ENCODE data around the gene SAFB. TPM values are rescaled to one million over a fixed set of nuclear protein-coding genes. Genes with fewer than 3 reads are reported as not detected.
"Not testable (repeated sequence)": the region's sequence is repeated elsewhere in the genome, so short reads cannot be mapped to it uniquely, and the experiment has no call there.

Gene SAFB
- total RNA-seq, 1 donor from 2014 or later = 87.1 TPM

DNA sequence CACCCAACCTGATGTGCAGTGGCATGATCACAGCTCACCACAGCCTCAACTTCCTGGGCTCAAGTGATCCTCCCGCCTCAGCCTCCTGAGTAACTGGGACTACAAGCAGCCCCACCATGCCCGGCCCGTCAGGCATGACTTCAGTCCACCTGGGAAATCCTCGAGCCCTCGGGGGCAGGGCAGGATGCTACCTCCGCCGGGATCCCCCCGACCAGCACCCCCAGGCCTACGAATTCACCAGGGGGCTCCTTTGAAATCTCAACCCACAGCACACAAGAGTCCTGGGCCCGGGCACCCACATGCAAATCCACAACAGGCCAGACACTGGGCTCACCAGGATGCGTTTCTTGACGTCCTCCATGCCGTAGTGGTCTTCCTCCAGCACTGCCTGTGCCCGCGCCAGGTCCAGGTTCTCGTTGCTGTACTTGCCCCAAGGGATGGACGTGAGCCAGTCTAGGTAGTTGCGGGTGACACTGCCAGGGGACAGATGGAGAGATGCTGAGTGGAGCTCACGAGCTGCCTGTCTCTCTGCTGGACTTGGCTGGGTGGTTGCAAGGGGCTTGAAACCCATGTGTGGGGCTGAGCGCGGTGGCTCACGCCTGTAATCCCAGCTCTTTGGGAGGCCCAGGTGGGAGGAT, 77.7 kb downstream of the SAFB start:
- DNase-seq = no peak
- Histone ChIP-seq H3K9me3 (no peaks in the 10 kb centered on the region), H3K27me3 (ENCODE audit: low read depth) (no peaks in the 10 kb centered on the region), H3K27ac (no peak overlapping the region), H3K36me3 (peaks cover 78% of the 10 kb centered on the region), H3K4me3 (no peak overlapping the region), H3K4me1 (no peaks in the 10 kb centered on the region)
- no peak for ATAC-seq
- TF ChIP-seq, protein P1, sequence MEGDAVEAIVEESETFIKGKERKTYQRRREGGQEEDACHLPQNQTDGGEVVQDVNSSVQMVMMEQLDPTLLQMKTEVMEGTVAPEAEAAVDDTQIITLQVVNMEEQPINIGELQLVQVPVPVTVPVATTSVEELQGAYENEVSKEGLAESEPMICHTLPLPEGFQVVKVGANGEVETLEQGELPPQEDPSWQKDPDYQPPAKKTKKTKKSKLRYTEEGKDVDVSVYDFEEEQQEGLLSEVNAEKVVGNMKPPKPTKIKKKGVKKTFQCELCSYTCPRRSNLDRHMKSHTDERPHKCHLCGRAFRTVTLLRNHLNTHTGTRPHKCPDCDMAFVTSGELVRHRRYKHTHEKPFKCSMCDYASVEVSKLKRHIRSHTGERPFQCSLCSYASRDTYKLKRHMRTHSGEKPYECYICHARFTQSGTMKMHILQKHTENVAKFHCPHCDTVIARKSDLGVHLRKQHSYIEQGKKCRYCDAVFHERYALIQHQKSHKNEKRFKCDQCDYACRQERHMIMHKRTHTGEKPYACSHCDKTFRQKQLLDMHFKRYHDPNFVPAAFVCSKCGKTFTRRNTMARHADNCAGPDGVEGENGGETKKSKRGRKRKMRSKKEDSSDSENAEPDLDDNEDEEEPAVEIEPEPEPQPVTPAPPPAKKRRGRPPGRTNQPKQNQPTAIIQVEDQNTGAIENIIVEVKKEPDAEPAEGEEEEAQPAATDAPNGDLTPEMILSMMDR (IDR thresholded peaks at IDR 0.05) = no peak
- intact Hi-C loops (cut with DNase I) = no loop called here

DNA sequence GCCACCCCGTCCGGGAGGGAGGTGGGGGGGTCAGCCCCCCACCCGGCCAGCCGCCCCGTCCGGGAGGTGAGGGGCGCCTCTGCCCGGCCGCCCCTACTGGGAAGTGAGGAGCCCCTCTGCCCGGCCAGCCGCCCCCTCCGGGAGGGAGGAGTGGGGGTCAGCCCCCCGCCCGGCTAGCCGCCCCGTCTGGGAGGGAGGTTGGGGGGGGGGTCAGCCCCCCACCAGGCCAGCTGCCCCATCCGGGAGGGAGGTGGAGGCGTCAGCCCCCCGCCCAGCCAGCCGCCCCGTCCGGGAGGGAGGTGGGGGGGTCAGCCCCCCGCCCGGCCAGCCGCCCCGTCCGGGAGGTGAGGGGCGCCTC, 79.1 kb downstream of the SAFB start:
- H3K4me1 ChIP-seq; H3K27me3 ChIP-seq (ENCODE audit: low read depth); ATAC-seq; intact Hi-C loops (cut with DNase I); H3K27ac ChIP-seq; H3K4me3 ChIP-seq; DNase-seq; H3K9me3 ChIP-seq: not testable (repeated sequence)
- peaks cover 78% of the 10 kb centered on the region for H3K36me3 ChIP-seq

DNA sequence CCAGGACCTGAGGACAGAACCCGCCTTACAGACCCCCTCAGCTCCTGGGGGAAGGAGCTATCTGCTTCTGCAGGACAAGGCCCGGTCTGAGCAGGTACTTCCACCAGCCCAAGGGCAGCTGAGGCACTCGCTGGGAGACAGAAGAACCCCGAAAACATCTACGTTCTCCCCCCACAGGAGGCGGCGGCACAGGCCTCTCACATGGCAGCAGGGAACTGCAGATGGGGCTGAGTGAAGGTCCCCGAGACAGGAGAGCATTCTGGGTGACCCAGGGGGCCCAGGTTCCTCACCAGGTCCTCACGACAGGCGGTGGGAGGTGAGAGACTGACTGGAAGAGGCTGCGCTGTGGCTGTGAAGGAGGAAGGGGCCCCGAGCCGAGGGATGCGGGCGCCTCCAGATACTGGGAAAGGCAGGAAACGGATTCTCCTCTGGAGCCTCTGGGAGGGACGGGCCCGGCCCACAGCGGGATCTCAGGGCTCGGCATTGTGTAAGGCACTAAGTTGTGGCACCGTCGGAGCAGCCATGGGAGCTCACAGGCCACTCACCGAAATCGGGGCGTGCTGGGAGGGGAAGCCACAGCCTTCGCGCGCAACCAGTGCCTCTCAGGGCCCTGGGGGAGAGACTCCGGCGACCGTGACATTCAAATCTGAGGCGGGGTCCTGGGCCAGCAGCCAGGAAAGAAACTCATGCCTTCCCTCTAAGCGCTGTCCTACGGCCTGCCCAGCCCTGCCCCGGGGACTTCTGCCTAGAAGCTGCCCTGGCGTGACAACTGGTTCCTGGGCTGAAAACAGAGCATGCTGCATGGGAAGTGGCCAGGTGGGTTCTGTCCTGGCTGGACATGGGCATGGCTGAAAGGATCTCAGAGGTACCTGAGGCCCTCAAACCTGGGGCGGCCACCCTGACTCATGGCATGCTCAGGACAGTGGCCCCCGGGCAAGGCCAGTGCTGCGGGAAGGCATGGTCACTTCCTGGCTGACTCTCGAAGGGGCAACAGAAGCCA, 81.2 kb downstream of the SAFB start:
- Histone ChIP-seq H3K4me3 (no peak overlapping the region), H3K27me3 (ENCODE audit: low read depth) (no peaks in the 10 kb centered on the region), H3K9me3 (no peaks in the 10 kb centered on the region), H3K36me3 (peaks cover 82% of the 10 kb centered on the region), H3K27ac (no peak overlapping the region), H3K4me1 (no peaks in the 10 kb centered on the region)
- DNase-seq = no peak
- intact Hi-C loops (cut with DNase I) = no loop called here
- no peak for ATAC-seq
- TF ChIP-seq, protein P1 (IDR thresholded peaks at IDR 0.05) = no peak

DNA sequence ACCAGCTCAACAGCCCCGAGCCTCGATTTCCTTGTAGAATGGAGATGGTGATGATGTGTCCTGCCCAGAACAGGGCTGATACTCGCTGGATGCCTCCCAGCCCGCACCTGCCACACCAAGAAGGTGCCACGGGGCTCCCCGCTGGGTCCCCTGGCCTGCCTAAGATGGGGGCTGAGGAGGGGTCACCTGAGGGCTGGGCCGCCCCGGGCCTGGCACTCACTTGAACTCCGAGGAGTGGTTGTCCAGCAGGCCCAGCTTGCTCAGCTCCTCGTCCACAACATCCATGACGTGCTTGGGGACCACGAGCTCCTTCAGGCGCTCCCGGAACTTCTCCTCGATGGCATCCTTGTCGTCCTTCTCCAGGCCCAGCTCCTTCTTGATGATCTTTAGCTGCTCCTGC, 82.7 kb downstream of the SAFB start:
- no peaks in the 10 kb centered on the region for H3K4me1 ChIP-seq
- no peaks in the 10 kb centered on the region for H3K27me3 ChIP-seq (ENCODE audit: low read depth)
- peaks cover 82% of the 10 kb centered on the region for H3K36me3 ChIP-seq
- H3K27ac ChIP-seq = no peak overlapping the region
- DNase-seq = no peak
- no peak overlapping the region for H3K4me3 ChIP-seq
- H3K9me3 ChIP-seq = no peaks in the 10 kb centered on the region
- TF ChIP-seq, protein P1 (IDR thresholded peaks at IDR 0.05) = no peak
- intact Hi-C loops (cut with DNase I) = no loop called here
- no peak for ATAC-seq

DNA sequence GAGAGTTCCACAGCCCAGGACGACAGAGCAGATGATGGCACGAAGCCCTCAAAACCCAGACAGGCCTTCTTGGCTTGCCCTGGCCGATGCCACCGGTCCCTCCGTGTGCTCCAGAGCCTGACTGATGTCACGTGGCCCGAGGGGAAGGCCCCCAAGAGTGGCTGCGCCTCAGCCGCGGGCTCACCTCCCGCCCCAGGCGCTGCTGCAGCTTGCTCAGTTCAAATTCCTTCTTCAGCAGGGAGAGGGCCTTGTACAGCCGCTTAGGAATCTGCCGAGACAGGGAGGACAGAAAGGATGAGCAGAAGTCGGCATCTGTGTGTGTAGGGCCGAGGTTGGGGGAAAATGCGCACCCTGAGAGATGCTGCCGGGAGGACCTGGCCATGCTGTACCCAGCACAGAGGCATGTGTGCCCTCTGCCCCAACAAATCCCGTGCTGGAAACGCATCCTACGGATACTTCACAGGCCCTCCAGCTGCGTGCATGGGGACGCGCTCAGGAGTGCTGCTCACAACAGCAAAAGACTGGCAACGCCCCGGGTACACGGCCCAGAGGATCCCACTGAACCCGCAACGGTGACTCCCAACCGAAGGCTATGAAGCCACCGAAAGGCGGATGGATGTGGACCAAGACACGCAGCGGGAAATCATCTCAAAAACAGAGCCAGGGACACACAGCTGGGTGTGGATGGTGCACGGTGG, 84.1 kb downstream of the SAFB start:
- intact Hi-C loops (cut with DNase I) = no loop called here

More for the DNA sequence above, 84.1 kb downstream of the SAFB start:
- DNase-seq = no peak
- ATAC-seq = no peak
- Histone ChIP-seq H3K9me3 (no peaks in the 10 kb centered on the region), H3K36me3 (peaks cover 89% of the 10 kb centered on the region), H3K4me1 (no peaks in the 10 kb centered on the region), H3K27ac (no peak overlapping the region), H3K27me3 (ENCODE audit: low read depth) (no peaks in the 10 kb centered on the region), H3K4me3 (no peak overlapping the region)
- TF ChIP-seq, protein P1 (IDR thresholded peaks at IDR 0.05) = no peak

All from lower lobe of right lung (tissue), 2 donors.